C4-2B (cell line): Measurements from ENCODE around the gene SMIM20.

Experiments
- ZFX ChIP-seq: fragments of 450-650 bp; IDR thresholded peaks from 2 replicates; pipeline ENCODE4 v1.6.1; 2017
- TF ChIP-seq, protein P1 (sequence below): fragments of 450-650 bp; conservative IDR thresholded peaks from 2 replicates; pipeline ENCODE4 v1.5.1; 2017; ENCODE audit warnings: mild to moderate bottlenecking

- TF ChIP-seq, protein P1, sequence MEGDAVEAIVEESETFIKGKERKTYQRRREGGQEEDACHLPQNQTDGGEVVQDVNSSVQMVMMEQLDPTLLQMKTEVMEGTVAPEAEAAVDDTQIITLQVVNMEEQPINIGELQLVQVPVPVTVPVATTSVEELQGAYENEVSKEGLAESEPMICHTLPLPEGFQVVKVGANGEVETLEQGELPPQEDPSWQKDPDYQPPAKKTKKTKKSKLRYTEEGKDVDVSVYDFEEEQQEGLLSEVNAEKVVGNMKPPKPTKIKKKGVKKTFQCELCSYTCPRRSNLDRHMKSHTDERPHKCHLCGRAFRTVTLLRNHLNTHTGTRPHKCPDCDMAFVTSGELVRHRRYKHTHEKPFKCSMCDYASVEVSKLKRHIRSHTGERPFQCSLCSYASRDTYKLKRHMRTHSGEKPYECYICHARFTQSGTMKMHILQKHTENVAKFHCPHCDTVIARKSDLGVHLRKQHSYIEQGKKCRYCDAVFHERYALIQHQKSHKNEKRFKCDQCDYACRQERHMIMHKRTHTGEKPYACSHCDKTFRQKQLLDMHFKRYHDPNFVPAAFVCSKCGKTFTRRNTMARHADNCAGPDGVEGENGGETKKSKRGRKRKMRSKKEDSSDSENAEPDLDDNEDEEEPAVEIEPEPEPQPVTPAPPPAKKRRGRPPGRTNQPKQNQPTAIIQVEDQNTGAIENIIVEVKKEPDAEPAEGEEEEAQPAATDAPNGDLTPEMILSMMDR = no peak
- TF ChIP-seq ZFX = no peak
These were observed 2.9 kb downstream of the SMIM20 start for GRCh38 chr4:25916870-25917269.
